ENCODE results near the gene SLC44A5. TPM values are rescaled to one million over a fixed set of nuclear protein-coding genes. Genes with fewer than 3 reads are reported as not detected.

The SLC44A5 gene
- total and polyA plus RNA-seq, 9 donors: 0.62 to 2.5 (median 1.1) TPM

DNA sequence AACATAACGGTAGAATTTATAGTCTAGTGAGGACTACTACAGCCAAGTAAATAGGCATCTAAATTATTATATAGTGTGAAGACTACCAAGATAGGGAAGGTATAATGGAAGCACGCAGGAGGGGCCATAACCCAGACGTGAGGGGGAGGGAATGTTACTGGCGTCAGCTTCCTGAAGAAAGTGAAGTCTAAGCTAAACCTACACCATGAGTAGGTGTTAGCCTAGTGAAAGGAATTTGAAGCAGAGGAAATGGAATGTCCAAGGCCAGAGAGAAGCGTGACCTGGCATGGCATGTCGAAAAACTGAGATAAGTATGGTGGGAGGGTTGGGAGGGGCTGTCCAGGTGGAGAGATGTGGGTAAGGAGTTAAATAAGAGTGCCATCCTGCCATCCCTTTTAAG lies 140.5 kb downstream of the SLC44A5 start:
- intact Hi-C loops (cut with DNase I): no loop called here
- no peaks in the 10 kb centered on the region for H3K27me3 ChIP-seq
- DNase-seq: no peak
- no peak overlapping the region for H3K4me3 ChIP-seq
- H3K36me3 ChIP-seq: no peaks in the 10 kb centered on the region
- no peaks in the 10 kb centered on the region for H3K4me1 ChIP-seq (ENCODE audit: insufficient read depth)
- no peaks in the 10 kb centered on the region for H3K9me3 ChIP-seq
- TF ChIP-seq, protein P1, sequence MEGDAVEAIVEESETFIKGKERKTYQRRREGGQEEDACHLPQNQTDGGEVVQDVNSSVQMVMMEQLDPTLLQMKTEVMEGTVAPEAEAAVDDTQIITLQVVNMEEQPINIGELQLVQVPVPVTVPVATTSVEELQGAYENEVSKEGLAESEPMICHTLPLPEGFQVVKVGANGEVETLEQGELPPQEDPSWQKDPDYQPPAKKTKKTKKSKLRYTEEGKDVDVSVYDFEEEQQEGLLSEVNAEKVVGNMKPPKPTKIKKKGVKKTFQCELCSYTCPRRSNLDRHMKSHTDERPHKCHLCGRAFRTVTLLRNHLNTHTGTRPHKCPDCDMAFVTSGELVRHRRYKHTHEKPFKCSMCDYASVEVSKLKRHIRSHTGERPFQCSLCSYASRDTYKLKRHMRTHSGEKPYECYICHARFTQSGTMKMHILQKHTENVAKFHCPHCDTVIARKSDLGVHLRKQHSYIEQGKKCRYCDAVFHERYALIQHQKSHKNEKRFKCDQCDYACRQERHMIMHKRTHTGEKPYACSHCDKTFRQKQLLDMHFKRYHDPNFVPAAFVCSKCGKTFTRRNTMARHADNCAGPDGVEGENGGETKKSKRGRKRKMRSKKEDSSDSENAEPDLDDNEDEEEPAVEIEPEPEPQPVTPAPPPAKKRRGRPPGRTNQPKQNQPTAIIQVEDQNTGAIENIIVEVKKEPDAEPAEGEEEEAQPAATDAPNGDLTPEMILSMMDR (IDR thresholded peaks at IDR 0.05): no peak
- TF ChIP-seq POLR2A (IDR thresholded peaks at IDR 0.05): no peak
- TF ChIP-seq EP300 (IDR thresholded peaks at IDR 0.05): no peak
- H3K27ac ChIP-seq: no peak overlapping the region
- whole genome bisulfite sequencing, 3 donors: 26 to 37% (median 37%) methylated on average over 6 of the region's 6 CpGs

DNA sequence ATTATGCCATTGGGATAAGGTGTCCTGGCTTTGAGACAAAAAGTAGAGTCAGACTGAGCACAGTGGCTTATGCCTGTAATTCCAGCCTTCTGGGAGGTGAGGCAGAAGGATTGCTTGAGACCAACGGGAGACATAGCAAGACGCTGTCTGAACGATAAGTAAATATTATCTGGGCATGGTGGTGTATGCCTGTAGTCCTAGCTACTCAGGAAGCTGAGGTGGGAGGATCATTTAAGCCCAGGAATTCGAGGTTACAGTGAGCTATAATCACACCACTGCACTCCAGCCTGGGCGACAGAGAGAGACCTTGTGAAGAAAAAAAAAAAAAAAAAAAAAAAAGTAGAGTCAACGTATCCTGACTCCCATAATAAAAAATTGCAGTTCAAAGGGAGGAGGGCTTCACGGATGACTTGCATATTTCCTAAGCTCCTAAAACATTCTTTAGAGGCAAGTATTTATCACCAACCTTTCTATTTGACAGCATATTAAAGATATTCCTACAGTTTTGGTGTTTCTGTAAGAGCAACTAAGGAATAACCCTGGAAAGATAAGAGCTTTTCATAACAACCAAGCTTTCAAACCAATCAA lies 141.2 kb downstream of the SLC44A5 start:
- no peaks in the 10 kb centered on the region for H3K9me3 ChIP-seq
- no peak for TF ChIP-seq EP300 (IDR thresholded peaks at IDR 0.05)
- TF ChIP-seq, protein P1 (IDR thresholded peaks at IDR 0.05): no peak
- TF ChIP-seq POLR2A (IDR thresholded peaks at IDR 0.05): no peak
- H3K27ac ChIP-seq: no peak overlapping the region
- H3K36me3 ChIP-seq: no peaks in the 10 kb centered on the region
- WGBS, 3 donors: 25 to 33% (median 29%) methylated on average over 7 of the region's 7 CpGs
- H3K4me1 ChIP-seq (ENCODE audit: insufficient read depth): no peaks in the 10 kb centered on the region
- no peak overlapping the region for H3K4me3 ChIP-seq
- intact Hi-C loops (cut with DNase I): no loop called here
- DNase-seq: no peak
- H3K27me3 ChIP-seq: no peaks in the 10 kb centered on the region

GRCh38 chr1:75461808-75462325 lies 149.0 kb downstream of the SLC44A5 start:
- WGBS, 3 donors: 81 to 92% (median 86%) methylated on average over 3 of the region's 3 CpGs
- Histone ChIP-seq H3K4me1 (ENCODE audit: insufficient read depth) (no peaks in the 10 kb centered on the region), H3K27me3 (no peaks in the 10 kb centered on the region), H3K9me3 (no peaks in the 10 kb centered on the region), H3K36me3 (no peaks in the 10 kb centered on the region), H3K4me3 (no peak overlapping the region), H3K27ac (no peak overlapping the region)
- no peak for DNase-seq
- intact Hi-C loops (cut with DNase I): no loop called here
- TF ChIP-seq, protein P1 (IDR thresholded peaks at IDR 0.05): no peak
- TF ChIP-seq POLR2A (IDR thresholded peaks at IDR 0.05) (no peak), EP300 (IDR thresholded peaks at IDR 0.05) (no peak)

GRCh38 chr1:75449998-75450397 lies 160.9 kb downstream of the SLC44A5 start:
- no peaks in the 10 kb centered on the region for H3K36me3 ChIP-seq
- H3K27me3 ChIP-seq: no peaks in the 10 kb centered on the region
- no peak overlapping the region for H3K27ac ChIP-seq
- intact Hi-C loops (cut with DNase I): no loop called here
- H3K4me1 ChIP-seq (ENCODE audit: insufficient read depth): no peaks in the 10 kb centered on the region
- WGBS, 3 donors: 74 to 91% (median 77%) methylated on average over 5 of the region's 5 CpGs
- no peak overlapping the region for H3K4me3 ChIP-seq
- H3K9me3 ChIP-seq: no peaks in the 10 kb centered on the region
- no peak for TF ChIP-seq EP300 (IDR thresholded peaks at IDR 0.05)
- TF ChIP-seq, protein P1 (IDR thresholded peaks at IDR 0.05): no peak
- TF ChIP-seq POLR2A (IDR thresholded peaks at IDR 0.05): no peak
- DNase-seq: no peak
